Middle frontal gyrus (tissue), 1 donor: ENCODE results near the gene PIAS3.
A peak's percentile ranks its signal among the peaks of the same experiment; 100 is the strongest.

ENCODE experiments used
- DNase-seq: peaks from one replicate; pipeline ENCODE4 v3.0.0-alpha.2; 2015; ENCODE audit warnings: low spot score; ENCODE audit errors: extremely low spot score

Gene PIAS3

GRCh38 chr1:145858901-145859490 is at the start of gene PIAS3:
Gene PIAS3, minus strand, starts transcription at chr1:145859081. Its CDS starts 91 bp downstream, at chr1:145858990.
- DNase-seq = peak; percentile 84

- no peak for DNase-seq
These were observed 49.8 kb upstream of the PIAS3 start for GRCh38 chr1:145908653-145909052.

- DNase-seq = no peak
These were observed 48.3 kb upstream of the PIAS3 start for GRCh38 chr1:145906954-145907753.

GRCh38 chr1:145901312-145902021 is 42.6 kb upstream of the PIAS3 start:
- DNase-seq = no peak

- no peak for DNase-seq
These were observed 39.9 kb upstream of the PIAS3 start for GRCh38 chr1:145898756-145899155.

- DNase-seq = no peak
These were observed 39.1 kb upstream of the PIAS3 start for GRCh38 chr1:145897969-145898368.

- no peak for DNase-seq
These were observed 36.6 kb upstream of the PIAS3 start for GRCh38 chr1:145895471-145895870.

GRCh38 chr1:145893306-145894055 is 34.6 kb upstream of the PIAS3 start:
- DNase-seq = no peak

- no peak for DNase-seq
These were observed 33.7 kb upstream of the PIAS3 start for GRCh38 chr1:145892486-145893087.

- peak; percentile 83 for DNase-seq
These were observed 33.0 kb upstream of the PIAS3 start for GRCh38 chr1:145891587-145892485.

- DNase-seq = no peak
These were observed 32.3 kb upstream of the PIAS3 start for GRCh38 chr1:145891143-145891542.

- DNase-seq = no peak
These were observed 30.8 kb upstream of the PIAS3 start for GRCh38 chr1:145889722-145890121.

GRCh38 chr1:145887631-145888030 is 28.8 kb upstream of the PIAS3 start:
- DNase-seq = no peak

GRCh38 chr1:145886816-145887215 is 27.9 kb upstream of the PIAS3 start:
- DNase-seq = no peak

GRCh38 chr1:145886390-145886789 is 27.5 kb upstream of the PIAS3 start:
- DNase-seq = no peak

- peak; percentile 60 for DNase-seq
These were observed 26.9 kb upstream of the PIAS3 start, which contains the start of gene ANKRD35 for GRCh38 chr1:145885738-145886287. Gene ANKRD35, minus strand, starts transcription at chr1:145885866. Its CDS starts 108 bp downstream, at chr1:145885758.

GRCh38 chr1:145884675-145885074 is 25.8 kb upstream of the PIAS3 start:
- DNase-seq = no peak

GRCh38 chr1:145879775-145880174 is 20.9 kb upstream of the PIAS3 start:
- no peak for DNase-seq

- DNase-seq = no peak
These were observed 19.8 kb upstream of the PIAS3 start for GRCh38 chr1:145878724-145879123.
